Stimulated activated CD4-positive, alpha-beta T cell treated with anti-CD3 and anti-CD28 coated beads, Interleukin-1b, Interleukin-23, amount 100 ng/mL, for 4 hours (primary cell): Measurements from ENCODE around the gene CCT7.

Source experiments
- DNase-seq, 2 donors: peaks; one replicate each; pipeline ENCODE4 v3.0.0-alpha.2; 2020; ENCODE audit warnings: low read depth in 2 of 2

CCT7 gene

GRCh38 chr2:73292906-73293533 is 58.9 kb downstream of the CCT7 start:
- DNase-seq: peak in 1 of 2 donors; percentile 4

GRCh38 chr2:73293534-73294171 is 59.5 kb downstream of the CCT7 start, which contains the start of gene EGR4:
EGR4 (minus strand) TSS chr2:73293548; CDS start chr2:73293317, 231 bp downstream.
- peak; percentile 78 to 80 for DNase-seq

- DNase-seq: no peak
Observed at GRCh38 chr2:73294239-73294638, 60.1 kb downstream of the CCT7 start.

- no peak for DNase-seq
Observed at GRCh38 chr2:73295751-73296400, 61.8 kb downstream of the CCT7 start.

GRCh38 chr2:73297151-73297559 is 63.0 kb downstream of the CCT7 start:
- DNase-seq: no peak

- no peak for DNase-seq
Observed at GRCh38 chr2:73297586-73297985, 63.5 kb downstream of the CCT7 start.

- no peak for DNase-seq
Observed at GRCh38 chr2:73300926-73301325, 66.8 kb downstream of the CCT7 start.

GRCh38 chr2:73301636-73302035 is 67.5 kb downstream of the CCT7 start:
- no peak for DNase-seq
